HepG2 (cell line): ENCODE measurements around the gene DSN1. TPM values are rescaled to one million over a fixed set of nuclear protein-coding genes. Genes with fewer than 3 reads are reported as not detected.
A peak's percentile ranks its signal among the peaks of the same experiment; 100 is the strongest.

Source experiments
- ADNP ChIP-seq: sonication (generic); formaldehyde crosslinking; IDR thresholded peaks from 2 replicates; pipeline ENCODE4 v1.4.0; 2020; ENCODE audit warnings: missing genetic modification reagents
- CBFB ChIP-seq: sonication (generic); formaldehyde crosslinking; IDR thresholded peaks from 2 replicates; pipeline ENCODE4 v1.4.0; 2020; ENCODE audit warnings: missing genetic modification reagents
- ERF ChIP-seq: IDR thresholded peaks from 2 replicates; pipeline ENCODE4 v1.6.1; 2018; ENCODE audit warnings: missing biosample characterization, missing genetic modification reagents
- MAFK ChIP-seq, 2 experiments: IDR thresholded peaks in 1 of 2; conservative IDR thresholded peaks in 1 of 2; 2 replicates each; pipeline ENCODE4 v1.6.1; 2011; ENCODE audit warnings: improper control_type of control experiment in 2 of 2, low read length in 2 of 2
- MIXL1 ChIP-seq: IDR thresholded peaks from 2 replicates; pipeline ENCODE4 v1.6.1; 2016
- NCOA5 ChIP-seq: sonication (generic); formaldehyde crosslinking; IDR thresholded peaks from 2 replicates; pipeline ENCODE4 v1.4.0; 2020; ENCODE audit warnings: missing genetic modification reagents
- NR2F2 ChIP-seq: IDR thresholded peaks from 2 replicates; pipeline ENCODE4 v1.6.1; 2012; ENCODE audit warnings: low read depth, inconsistent platforms, borderline replicate concordance
- PCBP1 ChIP-seq: fragments of 200-400 bp; formaldehyde crosslinking; IDR thresholded peaks from 2 replicates; pipeline ENCODE4 v1.6.1; 2017; ENCODE audit warnings: mild to moderate bottlenecking, low read depth, low read length, borderline replicate concordance
- PHB2 ChIP-seq: fragments of 450-650 bp; IDR thresholded peaks from 2 replicates; pipeline ENCODE4 v1.6.1; 2018; ENCODE audit not compliant: partially characterized antibody
- PITX1 ChIP-seq: sonication (generic); formaldehyde crosslinking; IDR thresholded peaks from 2 replicates; pipeline ENCODE4 v1.5.1; 2020; ENCODE audit warnings: mild to moderate bottlenecking, missing genetic modification reagents
- SP4 ChIP-seq: sonication (generic); formaldehyde crosslinking; IDR thresholded peaks from 2 replicates; pipeline ENCODE4 v1.8.1; 2023; ENCODE audit warnings: mild to moderate bottlenecking, missing genetic modification reagents
- ZFP41 ChIP-seq: sonication (generic); formaldehyde crosslinking; IDR thresholded peaks from 2 replicates; pipeline ENCODE4 v1.4.0; 2020; ENCODE audit warnings: mild to moderate bottlenecking, missing genetic modification reagents, borderline replicate concordance
- ZNF337 ChIP-seq: sonication (generic); formaldehyde crosslinking; IDR thresholded peaks from 2 replicates; pipeline ENCODE4 v1.5.1; 2020; ENCODE audit warnings: missing genetic modification reagents, low read depth, mild to moderate bottlenecking, borderline replicate concordance
- polyA plus RNA-seq, 8 experiments: library from polyadenylated mRNA; depleted of rRNA in 3 of 8; stranded (reverse) in 7 of 8; unstranded in 1 of 8; fragments of >200 nt; fragmentation: Illumina TruSeq in 4 of 8; extraction: Trizol in 4 of 8; gene quantifications; 2 replicates each; pipeline versions ENCODE4 v1.2.1 to v1.2.3, GENCODE V29; 2011 to 2016; ENCODE audit warnings: low read depth in 4 of 8, missing spikeins in 1 of 8, mixed read lengths in 1 of 8; ENCODE audit not compliant: insufficient read depth in 1 of 8
- total RNA-seq, 5 experiments: library from RNA; depleted of rRNA; stranded (reverse); fragments of >200 nt; fragmentation: Illumina TruSeq; extraction: Trizol; gene quantifications; 2 replicates each; pipeline ENCODE4 v1.2.3, GENCODE V29; 2016; ENCODE audit warnings: low read depth in 1 of 5
- TF ChIP-seq, protein P1 (sequence below): sonication (generic); formaldehyde crosslinking; IDR thresholded peaks from 2 replicates; pipeline ENCODE4 v1.8.0; 2022; ENCODE audit warnings: missing genetic modification reagents, mild to moderate bottlenecking, inconsistent platforms, borderline replicate concordance
- TF ChIP-seq, protein P2 (sequence below): sonication (generic); formaldehyde crosslinking; IDR thresholded peaks from 2 replicates; pipeline ENCODE4 v1.8.0; 2023; ENCODE audit warnings: mild to moderate bottlenecking, missing genetic modification reagents
- TF ChIP-seq, protein P3 (sequence below): sonication (generic); formaldehyde crosslinking; IDR thresholded peaks from 2 replicates; pipeline ENCODE4 v1.5.0; 2020; ENCODE audit warnings: mild to moderate bottlenecking, missing genetic modification reagents
- TF ChIP-seq, protein P4 (sequence below): sonication (generic); formaldehyde crosslinking; IDR thresholded peaks from 2 replicates; pipeline ENCODE4 v1.4.0; 2020; ENCODE audit warnings: missing genetic modification reagents
- TF ChIP-seq, protein P5 (sequence below): sonication (generic); formaldehyde crosslinking; conservative IDR thresholded peaks from 2 replicates; pipeline ENCODE4 v1.8.0; 2022; ENCODE audit warnings: missing genetic modification reagents

DSN1 gene
- total and polyA plus RNA-seq, 2 of the 13 experiments (the other 11 are each of a cell fraction or from before 2014, with no cell fraction given), result 18.7 to 53.7 TPM

DNA sequence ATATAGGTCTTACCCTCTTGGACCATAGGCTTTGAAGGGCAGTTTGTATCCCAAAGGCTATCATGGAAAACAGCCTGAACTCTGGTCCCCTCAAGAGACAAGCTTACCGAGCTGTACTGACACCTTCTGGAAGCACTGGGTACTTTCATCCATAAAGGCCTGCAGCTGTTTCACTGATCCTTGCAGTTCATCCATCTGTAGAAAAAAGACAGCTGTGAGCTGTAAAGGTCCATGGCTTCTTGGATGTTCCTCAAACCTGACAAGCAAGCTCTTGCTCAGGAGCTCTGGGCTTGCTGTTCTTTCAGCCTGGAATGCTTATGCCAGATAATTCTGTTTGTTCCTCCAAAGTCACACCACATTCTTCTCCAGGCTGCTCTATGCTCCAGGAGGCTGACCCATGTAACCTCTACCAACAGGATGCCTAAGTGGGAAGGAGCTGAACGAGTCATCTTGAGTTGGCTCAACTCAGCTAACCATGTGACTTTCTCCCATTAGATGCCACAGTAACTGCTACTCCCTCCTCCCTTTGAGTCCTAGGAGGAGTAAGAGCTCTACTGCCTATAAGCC lies 18.8 kb downstream of the DSN1 start (continued):
- no peak for TF ChIP-seq NCOA5 (CRISPR knock-in tag)
- no peak for TF ChIP-seq NR2F2
- no peak for TF ChIP-seq PHB2
- peak; percentile 51; the same call in 1 of the 2 replicates for TF ChIP-seq PITX1 (CRISPR knock-in tag)
- TF ChIP-seq, protein P1, sequence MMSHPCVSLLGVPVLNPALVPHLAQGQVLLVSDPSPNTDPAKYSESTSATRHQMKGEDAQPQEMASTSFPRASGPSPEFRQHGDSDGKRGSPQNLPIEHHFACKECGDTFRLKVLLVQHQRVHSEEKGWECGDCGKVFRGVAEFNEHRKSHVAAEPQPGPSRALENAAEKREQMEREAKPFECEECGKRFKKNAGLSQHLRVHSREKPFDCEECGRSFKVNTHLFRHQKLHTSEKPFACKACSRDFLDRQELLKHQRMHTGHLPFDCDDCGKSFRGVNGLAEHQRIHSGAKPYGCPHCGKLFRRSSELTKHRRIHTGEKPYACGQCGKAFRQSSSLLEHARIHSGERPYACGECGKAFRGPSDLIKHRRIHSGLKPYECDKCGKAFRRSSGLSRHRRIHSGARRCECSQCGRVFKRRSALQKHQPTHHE (CRISPR knock-in tag), result no peak
- TF ChIP-seq, protein P2, sequence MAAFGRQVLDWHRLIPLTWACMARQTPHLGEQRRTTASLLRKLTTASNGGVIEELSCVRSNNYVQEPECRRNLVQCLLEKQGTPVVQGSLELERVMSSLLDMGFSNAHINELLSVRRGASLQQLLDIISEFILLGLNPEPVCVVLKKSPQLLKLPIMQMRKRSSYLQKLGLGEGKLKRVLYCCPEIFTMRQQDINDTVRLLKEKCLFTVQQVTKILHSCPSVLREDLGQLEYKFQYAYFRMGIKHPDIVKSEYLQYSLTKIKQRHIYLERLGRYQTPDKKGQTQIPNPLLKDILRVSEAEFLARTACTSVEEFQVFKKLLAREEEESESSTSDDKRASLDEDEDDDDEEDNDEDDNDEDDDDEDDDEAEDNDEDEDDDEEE (CRISPR knock-in tag), result no peak
- TF ChIP-seq MAFK (conservative IDR thresholded peaks at IDR 0.05 in 1 of 2, IDR thresholded peaks at IDR 0.05 in 1 of 2; ENCODE audit: low read length in 2 of 2), result no peak
- no peak for TF ChIP-seq ZNF337 (CRISPR knock-in tag)
- TF ChIP-seq SP4 (CRISPR knock-in tag), result no peak
- no peak for TF ChIP-seq ZFP41 (CRISPR knock-in tag)
- TF ChIP-seq PCBP1, result no peak
- TF ChIP-seq, protein P3, sequence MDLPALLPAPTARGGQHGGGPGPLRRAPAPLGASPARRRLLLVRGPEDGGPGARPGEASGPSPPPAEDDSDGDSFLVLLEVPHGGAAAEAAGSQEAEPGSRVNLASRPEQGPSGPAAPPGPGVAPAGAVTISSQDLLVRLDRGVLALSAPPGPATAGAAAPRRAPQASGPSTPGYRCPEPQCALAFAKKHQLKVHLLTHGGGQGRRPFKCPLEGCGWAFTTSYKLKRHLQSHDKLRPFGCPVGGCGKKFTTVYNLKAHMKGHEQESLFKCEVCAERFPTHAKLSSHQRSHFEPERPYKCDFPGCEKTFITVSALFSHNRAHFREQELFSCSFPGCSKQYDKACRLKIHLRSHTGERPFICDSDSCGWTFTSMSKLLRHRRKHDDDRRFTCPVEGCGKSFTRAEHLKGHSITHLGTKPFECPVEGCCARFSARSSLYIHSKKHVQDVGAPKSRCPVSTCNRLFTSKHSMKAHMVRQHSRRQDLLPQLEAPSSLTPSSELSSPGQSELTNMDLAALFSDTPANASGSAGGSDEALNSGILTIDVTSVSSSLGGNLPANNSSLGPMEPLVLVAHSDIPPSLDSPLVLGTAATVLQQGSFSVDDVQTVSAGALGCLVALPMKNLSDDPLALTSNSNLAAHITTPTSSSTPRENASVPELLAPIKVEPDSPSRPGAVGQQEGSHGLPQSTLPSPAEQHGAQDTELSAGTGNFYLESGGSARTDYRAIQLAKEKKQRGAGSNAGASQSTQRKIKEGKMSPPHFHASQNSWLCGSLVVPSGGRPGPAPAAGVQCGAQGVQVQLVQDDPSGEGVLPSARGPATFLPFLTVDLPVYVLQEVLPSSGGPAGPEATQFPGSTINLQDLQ, result no peak
- 0 out of 2 replicates have a peak, but pooled peaks have one; percentile 34 for TF ChIP-seq MIXL1 (CRISPR knock-in tag)
- TF ChIP-seq, protein P4, sequence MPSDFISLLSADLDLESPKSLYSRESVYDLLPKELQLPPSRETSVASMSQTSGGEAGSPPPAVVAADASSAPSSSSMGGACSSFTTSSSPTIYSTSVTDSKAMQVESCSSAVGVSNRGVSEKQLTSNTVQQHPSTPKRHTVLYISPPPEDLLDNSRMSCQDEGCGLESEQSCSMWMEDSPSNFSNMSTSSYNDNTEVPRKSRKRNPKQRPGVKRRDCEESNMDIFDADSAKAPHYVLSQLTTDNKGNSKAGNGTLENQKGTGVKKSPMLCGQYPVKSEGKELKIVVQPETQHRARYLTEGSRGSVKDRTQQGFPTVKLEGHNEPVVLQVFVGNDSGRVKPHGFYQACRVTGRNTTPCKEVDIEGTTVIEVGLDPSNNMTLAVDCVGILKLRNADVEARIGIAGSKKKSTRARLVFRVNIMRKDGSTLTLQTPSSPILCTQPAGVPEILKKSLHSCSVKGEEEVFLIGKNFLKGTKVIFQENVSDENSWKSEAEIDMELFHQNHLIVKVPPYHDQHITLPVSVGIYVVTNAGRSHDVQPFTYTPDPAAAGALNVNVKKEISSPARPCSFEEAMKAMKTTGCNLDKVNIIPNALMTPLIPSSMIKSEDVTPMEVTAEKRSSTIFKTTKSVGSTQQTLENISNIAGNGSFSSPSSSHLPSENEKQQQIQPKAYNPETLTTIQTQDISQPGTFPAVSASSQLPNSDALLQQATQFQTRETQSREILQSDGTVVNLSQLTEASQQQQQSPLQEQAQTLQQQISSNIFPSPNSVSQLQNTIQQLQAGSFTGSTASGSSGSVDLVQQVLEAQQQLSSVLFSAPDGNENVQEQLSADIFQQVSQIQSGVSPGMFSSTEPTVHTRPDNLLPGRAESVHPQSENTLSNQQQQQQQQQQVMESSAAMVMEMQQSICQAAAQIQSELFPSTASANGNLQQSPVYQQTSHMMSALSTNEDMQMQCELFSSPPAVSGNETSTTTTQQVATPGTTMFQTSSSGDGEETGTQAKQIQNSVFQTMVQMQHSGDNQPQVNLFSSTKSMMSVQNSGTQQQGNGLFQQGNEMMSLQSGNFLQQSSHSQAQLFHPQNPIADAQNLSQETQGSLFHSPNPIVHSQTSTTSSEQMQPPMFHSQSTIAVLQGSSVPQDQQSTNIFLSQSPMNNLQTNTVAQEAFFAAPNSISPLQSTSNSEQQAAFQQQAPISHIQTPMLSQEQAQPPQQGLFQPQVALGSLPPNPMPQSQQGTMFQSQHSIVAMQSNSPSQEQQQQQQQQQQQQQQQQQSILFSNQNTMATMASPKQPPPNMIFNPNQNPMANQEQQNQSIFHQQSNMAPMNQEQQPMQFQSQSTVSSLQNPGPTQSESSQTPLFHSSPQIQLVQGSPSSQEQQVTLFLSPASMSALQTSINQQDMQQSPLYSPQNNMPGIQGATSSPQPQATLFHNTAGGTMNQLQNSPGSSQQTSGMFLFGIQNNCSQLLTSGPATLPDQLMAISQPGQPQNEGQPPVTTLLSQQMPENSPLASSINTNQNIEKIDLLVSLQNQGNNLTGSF (CRISPR knock-in tag), result no peak
- TF ChIP-seq CBFB (CRISPR knock-in tag), result no peak
- peak; percentile 84 for TF ChIP-seq ERF (CRISPR knock-in tag)
- TF ChIP-seq, protein P5, sequence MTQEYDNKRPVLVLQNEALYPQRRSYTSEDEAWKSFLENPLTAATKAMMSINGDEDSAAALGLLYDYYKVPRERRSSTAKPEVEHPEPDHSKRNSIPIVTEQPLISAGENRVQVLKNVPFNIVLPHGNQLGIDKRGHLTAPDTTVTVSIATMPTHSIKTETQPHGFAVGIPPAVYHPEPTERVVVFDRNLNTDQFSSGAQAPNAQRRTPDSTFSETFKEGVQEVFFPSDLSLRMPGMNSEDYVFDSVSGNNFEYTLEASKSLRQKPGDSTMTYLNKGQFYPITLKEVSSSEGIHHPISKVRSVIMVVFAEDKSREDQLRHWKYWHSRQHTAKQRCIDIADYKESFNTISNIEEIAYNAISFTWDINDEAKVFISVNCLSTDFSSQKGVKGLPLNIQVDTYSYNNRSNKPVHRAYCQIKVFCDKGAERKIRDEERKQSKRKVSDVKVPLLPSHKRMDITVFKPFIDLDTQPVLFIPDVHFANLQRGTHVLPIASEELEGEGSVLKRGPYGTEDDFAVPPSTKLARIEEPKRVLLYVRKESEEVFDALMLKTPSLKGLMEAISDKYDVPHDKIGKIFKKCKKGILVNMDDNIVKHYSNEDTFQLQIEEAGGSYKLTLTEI, result no peak
- TF ChIP-seq ADNP (CRISPR knock-in tag), result no peak
